Endothelial cell of umbilical vein (primary cell): ENCODE results near the gene KLF16. TPM values are rescaled to one million over a fixed set of nuclear protein-coding genes. Genes with fewer than 3 reads are reported as not detected.

Source experiments
- BruUV-seq: library from RNA; stranded (reverse); fragments of 400-500 nt; replicated peaks from 2 replicates; lab custom pipeline; 2021; lab: Mats Ljungman, UMichigan
- CTCF ChIA-PET: fragments of 300-600, 350-600 bp; sonication (Branson Sonifier 250); formaldehyde crosslinking; loops from one replicate; lab custom pipeline; 2021; ENCODE audit warnings: antibody characterized with exemption, inconsistent platforms; lab: Charles Lee
- POLR2A ChIA-PET: fragments of 300-600, 350-600 bp; sonication (Branson Sonifier 250); formaldehyde crosslinking; loops from one replicate; lab custom pipeline; 2021; ENCODE audit warnings: antibody characterized with exemption, inconsistent platforms; lab: Charles Lee
- DNase-seq: peaks from one replicate; pipeline ENCODE4 v3.0.0-alpha.2; 2011; ENCODE audit warnings: low read depth, low spot score
- FAIRE-seq: peaks from 2 replicates; lab custom pipeline; 2011; peaks lifted over from hg19 to GRCh38; lab: Jason Lieb, UNC
- H2AFZ ChIP-seq: 2 replicates; pipeline ENCODE4 v1.6.0; 2012; ENCODE audit warnings: low read depth, low read length, control low read depth, inconsistent platforms
- H3K27ac ChIP-seq: 2 replicates; pipeline ENCODE4 v1.5.1; 2011; ENCODE audit warnings: low read depth, mild to moderate bottlenecking, control low read depth, low read length, moderate library complexity; ENCODE audit not compliant: insufficient read depth
- H3K27me3 ChIP-seq, 2 experiments: 2 replicates each; pipeline versions ENCODE4 v1.6.0 to v1.6.1; 2011; ENCODE audit warnings: low read length in 2 of 2, mixed read lengths in 1 of 2; ENCODE audit not compliant: control insufficient read depth in 2 of 2, insufficient read depth in 2 of 2
- H3K36me3 ChIP-seq, 2 experiments: 2 replicates in 1 of 2; 3 replicates in 1 of 2; pipeline ENCODE4 v1.5.1; 2011; ENCODE audit warnings: low read length in 2 of 2, mild to moderate bottlenecking in 1 of 2, moderate library complexity in 1 of 2; ENCODE audit not compliant: control insufficient read depth in 2 of 2, insufficient read depth in 2 of 2; ENCODE audit errors: extremely low read depth in 1 of 2
- H3K4me1 ChIP-seq: 3 replicates; pipeline ENCODE4 v1.5.1; 2011; ENCODE audit warnings: mild to moderate bottlenecking, low read length; ENCODE audit not compliant: control insufficient read depth, insufficient read depth; ENCODE audit errors: extremely low read depth
- H3K4me2 ChIP-seq: 2 replicates; pipeline ENCODE4 v1.6.1; 2011; ENCODE audit warnings: low read length, control low read depth, mixed read lengths; ENCODE audit not compliant: insufficient read depth
- H3K4me3 ChIP-seq, 3 experiments: fragments of 200-600 bp in 1 of 3; sonication (generic), shearing (Covaris generic) in 1 of 3; replicated peaks in 1 of 3; 2 replicates each; pipeline ENCODE4 v1.5.1; 2011 to 2016; ENCODE audit warnings: control low read depth in 3 of 3, low read length in 3 of 3, mild to moderate bottlenecking in 2 of 3, inconsistent platforms in 1 of 3, low read depth in 1 of 3, moderate library complexity in 1 of 3; ENCODE audit not compliant: insufficient read depth in 1 of 3
- H3K79me2 ChIP-seq: 2 replicates; pipeline ENCODE4 v1.6.0; 2012; ENCODE audit warnings: low read length, inconsistent platforms; ENCODE audit not compliant: control insufficient read depth, insufficient read depth
- H3K9ac ChIP-seq: replicated peaks from 2 replicates; pipeline ENCODE3; 2011; ENCODE audit warnings: low read length, control low read depth; ENCODE audit not compliant: insufficient read depth; ENCODE audit errors: extremely low read depth
- H3K9me1 ChIP-seq: replicated peaks from 3 replicates; pipeline ENCODE4 v1.6.0; 2011; ENCODE audit warnings: mild to moderate bottlenecking, low read length; ENCODE audit not compliant: control insufficient read depth, insufficient read depth; ENCODE audit errors: extremely low read depth
- H3K9me3 ChIP-seq: replicated peaks from 2 replicates; pipeline ENCODE4 v1.5.1; 2012; ENCODE audit warnings: low read length, inconsistent platforms; ENCODE audit not compliant: control insufficient read depth, insufficient read depth
- H4K20me1 ChIP-seq: replicated peaks from 2 replicates; pipeline ENCODE3; 2011; ENCODE audit warnings: mild to moderate bottlenecking, low read length; ENCODE audit not compliant: control insufficient read depth, insufficient read depth; ENCODE audit errors: extremely low read depth
- EZH2 ChIP-seq: IDR thresholded peaks from 2 replicates; pipeline ENCODE4 v1.6.1; 2012; ENCODE audit warnings: borderline replicate concordance, low read depth, mild to moderate bottlenecking, moderate library complexity, low read length, inconsistent platforms; ENCODE audit not compliant: severe bottlenecking
- FOS ChIP-seq: IDR thresholded peaks from 2 replicates; pipeline ENCODE4 v1.6.1; 2011; ENCODE audit warnings: mild to moderate bottlenecking, low read length, moderate library complexity, borderline replicate concordance; ENCODE audit not compliant: insufficient read depth
- GATA2 ChIP-seq: IDR thresholded peaks from 2 replicates; pipeline ENCODE4 v1.7.0; 2011; ENCODE audit warnings: low read depth, mild to moderate bottlenecking, moderate library complexity, mixed read lengths, low read length; ENCODE audit not compliant: insufficient read length, insufficient read depth
- JUN ChIP-seq: IDR thresholded peaks from 2 replicates; pipeline ENCODE4 v1.6.1; 2011; ENCODE audit warnings: borderline replicate concordance, low read depth; ENCODE audit not compliant: insufficient read length, insufficient read depth
- MYC ChIP-seq: IDR thresholded peaks from one replicate; pipeline ENCODE4 v1.6.1; 2011; ENCODE audit warnings: mild to moderate bottlenecking, low read depth, low read length
- POLR2A ChIP-seq: IDR thresholded peaks from 2 replicates; pipeline ENCODE4 v1.6.1; 2012; ENCODE audit warnings: low read depth, mild to moderate bottlenecking, control low read depth, low read length
- POLR2AphosphoS5 ChIP-seq: IDR thresholded peaks from 2 replicates; pipeline ENCODE4 v1.6.1; 2012; ENCODE audit warnings: low read depth, mild to moderate bottlenecking, control low read depth, low read length, moderate library complexity; ENCODE audit not compliant: insufficient read depth
- dilution Hi-C: fragments of 300-500 bp; cut with MboI; formaldehyde crosslinking; loops from one replicate; pipeline ENCODE4 v1.15.0; 2019; ENCODE audit warnings: low sequenced_read_pairs; ENCODE audit not compliant: extremely low pct_ligation_motif_present
- intact Hi-C: fragments of 100-400 bp; cut with micrococcal nuclease; formaldehyde crosslinking; loops from one replicate; pipeline ENCODE4 v1.10.0; 2022
- polyA plus RNA-seq, 4 experiments: library from polyadenylated mRNA; depleted of rRNA in 3 of 4; stranded (reverse) in 3 of 4; unstranded in 1 of 4; fragments of >200 nt; gene quantifications; 2 replicates each; pipeline versions ENCODE4 v1.2.1 to v1.2.3, GENCODE V29; 2011 to 2012; ENCODE audit warnings: missing spikeins in 1 of 4
- total RNA-seq: library from RNA; stranded (reverse); gene quantifications from 2 replicates; pipeline ENCODE4 v1.2.3, GENCODE V29; 2021
- TF ChIP-seq, protein P1 (sequence below): IDR thresholded peaks from 2 replicates; pipeline ENCODE4 v1.6.1; 2011; ENCODE audit not compliant: insufficient read depth, insufficient read length
- TF ChIP-seq, protein P2 (sequence below), 2 donors: IDR thresholded peaks; 1 replicate in 1 of 2; 2 replicates in 1 of 2; pipeline ENCODE4 v1.5.1; 2011; ENCODE audit warnings: low read length in 2 of 2, mild to moderate bottlenecking in 2 of 2, moderate library complexity in 2 of 2, control low read depth in 1 of 2, inconsistent platforms in 1 of 2, low read depth in 1 of 2; ENCODE audit not compliant: insufficient read depth in 1 of 2; ENCODE audit errors: extremely low read depth in 1 of 2

The KLF16 gene
- total and polyA plus RNA-seq, 2 donors (not counting 3 experiments of a cell fraction or from before 2014, with no cell fraction given), result 11.6 to 36.6 TPM

DNA sequence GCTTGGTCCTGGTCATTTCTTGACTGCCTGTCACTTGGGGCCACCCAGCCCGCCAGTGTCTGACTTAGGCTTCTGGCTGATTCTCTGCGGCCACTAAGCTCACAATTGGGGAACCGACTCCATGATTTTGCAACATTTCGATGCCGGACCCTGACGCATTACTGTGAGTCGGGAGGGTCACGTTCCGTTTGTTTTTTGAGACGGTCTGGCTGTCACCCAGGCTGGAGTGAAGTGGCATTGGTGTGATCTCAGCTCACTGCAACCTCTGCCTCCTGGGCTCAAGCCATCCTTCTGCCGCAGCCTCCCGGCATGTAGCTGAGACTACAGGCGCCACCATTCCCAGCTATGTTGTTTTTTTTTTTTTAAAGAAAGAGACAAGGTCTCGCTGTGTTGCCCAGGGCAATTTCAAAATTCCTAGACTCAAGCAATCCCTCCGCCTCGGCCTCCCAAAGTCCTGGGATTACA is 38.6 kb upstream of the KLF16 start:
- CTCF ChIA-PET, result interaction anchor here (0.7 to 1.0 kb wide), 2 partner anchors 37 to 66 kb away, joined by 3 to 4 read pairs; no protein-coding TSS in a partner anchor

More for the DNA sequence above, 38.6 kb upstream of the KLF16 start:
- H3K27ac ChIP-seq, result no peak overlapping the region
- no peak overlapping the region for H2AFZ ChIP-seq
- H3K9me1 ChIP-seq, result no peaks in the 10 kb centered on the region
- no peak overlapping the region for H3K4me2 ChIP-seq
- peaks cover 11% of the 10 kb centered on the region for H3K79me2 ChIP-seq
- no TSS peak for BruUV-seq
- H3K4me1 ChIP-seq, result peaks cover 4% of the 10 kb centered on the region
- H3K9me3 ChIP-seq, result no peaks in the 10 kb centered on the region
- H3K36me3 ChIP-seq, result no peaks in the 10 kb centered on the region
- POLR2A ChIA-PET, result no interaction called here
- H3K27me3 ChIP-seq, result no peaks in the 10 kb centered on the region
- FAIRE-seq (no peak), DNase-seq (no peak)
- intact Hi-C loops (no loop called here), dilution Hi-C loops (no loop called here)
- H4K20me1 ChIP-seq, result no peaks in the 10 kb centered on the region
- H3K4me3 ChIP-seq, result no peak overlapping the region
- H3K9ac ChIP-seq, result no peak overlapping the region
- TF ChIP-seq JUN (no peak), POLR2AphosphoS5 (no peak), POLR2A (no peak), GATA2 (no peak), FOS (no peak), MYC (no peak), EZH2 (no peak)
- TF ChIP-seq, protein P1, sequence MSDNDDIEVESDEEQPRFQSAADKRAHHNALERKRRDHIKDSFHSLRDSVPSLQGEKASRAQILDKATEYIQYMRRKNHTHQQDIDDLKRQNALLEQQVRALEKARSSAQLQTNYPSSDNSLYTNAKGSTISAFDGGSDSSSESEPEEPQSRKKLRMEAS, result no peak
- TF ChIP-seq, protein P2, sequence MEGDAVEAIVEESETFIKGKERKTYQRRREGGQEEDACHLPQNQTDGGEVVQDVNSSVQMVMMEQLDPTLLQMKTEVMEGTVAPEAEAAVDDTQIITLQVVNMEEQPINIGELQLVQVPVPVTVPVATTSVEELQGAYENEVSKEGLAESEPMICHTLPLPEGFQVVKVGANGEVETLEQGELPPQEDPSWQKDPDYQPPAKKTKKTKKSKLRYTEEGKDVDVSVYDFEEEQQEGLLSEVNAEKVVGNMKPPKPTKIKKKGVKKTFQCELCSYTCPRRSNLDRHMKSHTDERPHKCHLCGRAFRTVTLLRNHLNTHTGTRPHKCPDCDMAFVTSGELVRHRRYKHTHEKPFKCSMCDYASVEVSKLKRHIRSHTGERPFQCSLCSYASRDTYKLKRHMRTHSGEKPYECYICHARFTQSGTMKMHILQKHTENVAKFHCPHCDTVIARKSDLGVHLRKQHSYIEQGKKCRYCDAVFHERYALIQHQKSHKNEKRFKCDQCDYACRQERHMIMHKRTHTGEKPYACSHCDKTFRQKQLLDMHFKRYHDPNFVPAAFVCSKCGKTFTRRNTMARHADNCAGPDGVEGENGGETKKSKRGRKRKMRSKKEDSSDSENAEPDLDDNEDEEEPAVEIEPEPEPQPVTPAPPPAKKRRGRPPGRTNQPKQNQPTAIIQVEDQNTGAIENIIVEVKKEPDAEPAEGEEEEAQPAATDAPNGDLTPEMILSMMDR (IDR thresholded peaks at IDR 0.05; ENCODE audit: extremely low read depth in 1 of 2, insufficient read depth in 1 of 2, low read depth in 1 of 2, low read length in 2 of 2), result no peak
